DMS153 treated with DMSO at 0.1 percent for 48 hours (cell line): ENCODE data around the gene RGL2.
A peak's percentile ranks its signal among the peaks of the same experiment; 100 is the strongest.

Source experiments
- DNase-seq: peaks from one replicate; lab custom pipeline; 2025; ENCODE audit not compliant: unreplicated experiment; lab: John Stamatoyannopoulos, UW

Gene RGL2

GRCh38 chr6:33317419-33317668, 18.6 kb upstream of the RGL2 start:
- peak; percentile 17 for DNase-seq

- no peak for DNase-seq
These were observed 18.1 kb upstream of the RGL2 start for GRCh38 chr6:33316603-33317418.

DNA sequence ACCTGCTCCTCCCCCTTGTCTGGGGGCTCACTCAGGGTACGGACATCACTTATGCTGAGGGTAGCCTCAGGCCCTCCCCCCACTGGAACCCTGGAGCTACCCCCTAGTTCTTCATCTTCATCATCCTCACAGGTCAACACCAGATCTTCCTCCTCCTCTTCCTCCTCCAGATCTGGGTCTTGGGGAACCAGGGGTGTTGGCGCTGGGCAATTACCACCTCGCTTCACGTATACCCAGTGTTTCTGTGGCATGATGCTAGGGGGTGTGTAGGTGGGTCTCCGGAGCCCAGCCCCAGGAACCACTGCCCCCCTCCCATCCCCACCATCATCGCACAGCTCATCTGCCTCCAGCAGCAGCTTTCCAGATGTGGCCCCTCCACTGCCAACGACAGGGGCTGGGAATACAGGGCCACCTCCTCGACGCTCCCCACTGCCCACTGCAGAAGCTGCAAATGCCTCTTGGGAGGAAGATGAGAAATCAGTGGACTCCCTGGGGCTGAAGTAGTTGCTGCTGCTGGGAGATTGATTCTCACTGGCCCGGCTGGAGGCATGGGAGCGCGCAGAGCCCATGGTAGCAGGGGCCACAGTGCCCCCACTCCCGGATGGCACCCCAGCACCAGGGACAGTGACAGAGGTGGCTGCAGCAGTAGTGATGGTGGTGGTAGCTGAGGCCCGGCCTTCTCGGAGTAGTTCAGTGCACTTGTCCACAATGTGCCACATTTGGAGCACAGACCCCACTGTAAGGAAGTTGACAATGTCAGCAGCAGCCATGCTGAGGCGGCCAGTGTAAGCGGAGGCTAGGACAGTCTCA, 17.3 kb upstream of the RGL2 start:
- DNase-seq: no peak

- peak; percentile 31 for DNase-seq
These were observed 16.4 kb upstream of the RGL2 start for GRCh38 chr6:33314943-33315792.

DNA sequence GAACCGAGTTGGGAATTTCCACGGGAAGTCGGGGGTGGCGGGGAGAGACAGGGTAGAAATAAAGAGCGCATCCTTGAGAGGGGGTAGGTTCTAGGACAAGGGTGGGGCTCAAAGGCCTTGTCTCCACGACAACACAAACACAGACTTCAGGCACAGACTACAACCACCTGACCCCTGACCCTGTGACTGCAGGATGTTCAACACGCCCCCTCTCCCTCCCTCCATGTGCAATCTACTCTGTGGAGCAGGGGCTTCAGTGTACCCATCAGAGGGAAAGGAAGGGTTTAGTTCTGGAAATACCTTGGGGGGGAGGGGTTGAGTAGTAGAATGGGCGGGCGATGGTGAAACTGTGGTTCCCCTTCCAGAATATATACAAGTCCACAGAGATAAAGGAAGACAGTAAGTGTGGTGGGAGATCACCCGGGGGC, 15.8 kb upstream of the RGL2 start:
- DNase-seq: peak; percentile 21

DNA sequence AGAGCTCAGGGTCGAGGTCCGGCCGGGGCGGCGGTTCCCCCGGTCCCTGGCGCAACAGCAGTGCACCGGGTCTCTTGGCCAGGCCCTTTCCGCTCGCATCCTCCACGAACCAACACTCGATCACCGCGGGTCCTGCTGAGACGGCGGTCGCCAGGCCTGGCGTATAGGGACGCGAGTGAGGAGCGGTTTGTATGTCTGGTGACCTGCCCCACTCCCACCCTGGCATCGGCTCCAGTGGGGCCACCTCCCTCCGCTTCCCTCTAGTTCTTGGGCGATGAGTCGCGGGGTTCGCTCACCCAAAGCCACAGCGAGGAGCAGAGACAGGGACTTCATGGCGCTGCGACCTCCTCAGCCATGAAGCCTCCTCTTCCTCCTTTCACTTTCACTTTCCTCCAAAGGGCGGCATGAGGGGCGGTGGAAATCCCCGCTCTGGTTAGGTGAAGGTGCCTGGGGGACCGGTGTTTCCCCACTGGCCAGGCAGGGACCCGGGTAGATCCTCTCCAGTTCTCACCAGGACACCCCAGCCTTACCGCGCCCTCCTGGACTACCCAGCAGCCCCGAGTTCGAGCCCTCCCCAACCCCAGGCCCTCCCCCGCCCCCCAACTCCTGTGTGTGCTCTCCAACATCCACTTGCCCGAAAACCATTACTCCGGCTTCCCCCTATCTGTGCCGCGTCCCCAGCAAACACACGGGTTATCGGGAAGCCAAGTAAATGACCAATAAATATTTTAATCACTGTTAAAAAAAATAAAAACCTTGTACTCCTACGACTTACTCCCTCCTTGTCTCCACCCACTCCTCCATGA, 15.2 kb upstream of the RGL2 start, which contains the start of gene TAPBP:
TSS of gene TAPBP (minus strand) at position 370 of the 806 bp plus-strand sequence. CDS start at position 333, 37 bp downstream.
- DNase-seq: peak; percentile 3

DNA sequence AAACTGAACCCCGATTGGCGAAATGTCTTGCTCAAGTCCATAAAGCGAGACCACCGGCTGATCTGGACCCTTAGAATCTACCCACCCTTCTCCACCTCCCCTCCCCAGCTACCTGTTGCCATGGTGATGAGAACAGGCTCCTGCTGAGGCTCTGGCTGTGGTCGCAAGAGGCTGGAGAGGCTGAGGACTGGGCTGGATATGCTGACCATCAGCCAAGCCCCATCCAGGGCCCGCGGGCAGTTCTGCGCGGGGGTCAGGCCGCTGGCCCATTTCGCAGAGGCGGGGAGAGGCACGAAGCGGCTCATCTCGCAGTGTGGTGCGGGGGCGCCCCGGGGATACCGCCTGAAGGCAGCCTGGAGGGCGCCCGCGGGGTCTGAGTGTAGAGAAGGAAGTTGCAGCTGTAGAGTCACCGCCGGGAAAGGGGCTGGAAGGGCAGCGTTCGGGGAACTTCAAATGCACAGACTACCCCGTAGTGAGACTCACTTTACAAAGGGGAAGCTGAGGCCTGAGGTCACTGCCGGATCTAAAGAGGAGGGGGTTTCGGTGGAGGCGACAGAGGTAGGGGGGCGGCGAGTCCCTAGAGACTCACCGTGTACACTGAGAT, 14.5 kb upstream of the RGL2 start:
- DNase-seq: no peak

- DNase-seq: peak; percentile 56
These were observed 13.8 kb upstream of the RGL2 start for GRCh38 chr6:33312361-33313104.

GRCh38 chr6:33306356-33306755, 7.6 kb upstream of the RGL2 start:
- DNase-seq: no peak

- no peak for DNase-seq
These were observed 6.3 kb upstream of the RGL2 start for GRCh38 chr6:33305052-33305451.

DNA sequence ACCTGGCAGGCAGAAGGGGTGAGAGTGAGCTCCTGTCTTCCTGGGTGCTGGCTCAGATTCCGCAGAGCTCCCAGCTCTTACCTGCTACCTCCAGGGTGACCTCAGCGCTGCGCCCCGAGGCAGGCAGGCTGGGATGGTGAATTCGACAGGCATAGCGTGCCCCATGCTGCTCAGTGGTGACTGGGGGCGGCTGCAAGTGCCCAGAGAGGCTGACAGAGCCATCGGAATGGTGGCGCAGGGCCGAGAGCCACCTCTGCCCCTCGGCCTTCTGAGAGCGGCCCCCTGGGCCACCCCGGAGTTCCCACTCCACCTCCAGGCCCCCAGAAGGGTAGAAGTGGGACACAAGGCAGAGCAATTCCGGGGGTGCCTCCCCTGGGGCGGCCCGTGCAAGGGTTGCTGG, 5.5 kb upstream of the RGL2 start:
- DNase-seq: no peak

DNA sequence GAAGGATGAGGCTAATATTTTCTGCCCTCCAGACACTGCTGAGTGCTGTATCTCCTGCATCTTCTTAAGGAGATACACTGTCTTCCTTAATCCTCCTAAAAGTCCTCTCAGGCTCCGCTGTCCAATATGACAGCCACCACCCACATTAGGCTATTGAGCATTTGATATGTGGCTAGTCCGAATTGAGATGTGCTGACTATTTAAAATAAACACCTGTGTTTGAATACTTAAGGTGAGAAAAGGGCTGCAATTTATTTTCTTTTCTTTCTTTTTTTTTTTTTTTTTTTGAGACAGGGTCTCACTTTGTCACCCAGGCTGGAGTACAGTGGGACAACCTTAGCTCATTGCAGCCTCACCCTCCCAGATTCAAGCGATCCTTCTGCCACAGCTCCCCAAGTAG, 3.1 kb upstream of the RGL2 start:
- DNase-seq: no peak

DNA sequence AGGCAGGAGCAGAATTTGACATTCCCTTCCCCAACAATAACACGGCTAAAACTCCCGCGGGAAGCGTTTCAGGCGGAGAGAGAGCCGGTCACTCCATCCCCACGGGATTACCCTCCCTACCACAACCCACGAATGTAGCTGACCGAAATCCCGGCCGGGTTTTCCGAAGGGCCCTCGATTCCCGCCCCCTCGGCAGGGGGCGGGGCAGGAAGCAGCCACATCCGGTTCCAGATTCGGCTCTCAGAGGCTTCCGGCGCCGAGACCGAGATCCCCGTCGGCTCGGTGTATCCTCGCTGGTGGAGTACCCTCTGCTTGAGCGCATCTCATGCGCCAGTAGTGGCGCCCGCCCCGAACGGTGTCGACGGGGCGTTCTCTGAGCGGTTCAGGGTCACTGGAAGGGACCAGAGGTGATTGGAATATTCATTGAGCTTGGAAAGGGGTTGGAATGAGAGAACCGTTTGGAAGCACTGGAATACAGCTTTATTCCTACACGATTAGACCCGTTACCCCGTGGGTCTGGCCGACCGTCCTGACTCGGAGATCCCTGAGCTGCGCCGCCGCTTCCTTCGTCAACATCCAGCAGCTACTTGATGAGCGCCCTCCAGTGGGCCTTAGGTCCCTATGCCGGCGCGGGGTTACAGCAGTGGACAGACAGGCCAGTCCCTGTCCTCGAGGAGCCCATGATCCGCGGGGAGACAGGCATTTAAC, 649 bp upstream of the RGL2 start:
- DNase-seq: peak; percentile 90

DNA sequence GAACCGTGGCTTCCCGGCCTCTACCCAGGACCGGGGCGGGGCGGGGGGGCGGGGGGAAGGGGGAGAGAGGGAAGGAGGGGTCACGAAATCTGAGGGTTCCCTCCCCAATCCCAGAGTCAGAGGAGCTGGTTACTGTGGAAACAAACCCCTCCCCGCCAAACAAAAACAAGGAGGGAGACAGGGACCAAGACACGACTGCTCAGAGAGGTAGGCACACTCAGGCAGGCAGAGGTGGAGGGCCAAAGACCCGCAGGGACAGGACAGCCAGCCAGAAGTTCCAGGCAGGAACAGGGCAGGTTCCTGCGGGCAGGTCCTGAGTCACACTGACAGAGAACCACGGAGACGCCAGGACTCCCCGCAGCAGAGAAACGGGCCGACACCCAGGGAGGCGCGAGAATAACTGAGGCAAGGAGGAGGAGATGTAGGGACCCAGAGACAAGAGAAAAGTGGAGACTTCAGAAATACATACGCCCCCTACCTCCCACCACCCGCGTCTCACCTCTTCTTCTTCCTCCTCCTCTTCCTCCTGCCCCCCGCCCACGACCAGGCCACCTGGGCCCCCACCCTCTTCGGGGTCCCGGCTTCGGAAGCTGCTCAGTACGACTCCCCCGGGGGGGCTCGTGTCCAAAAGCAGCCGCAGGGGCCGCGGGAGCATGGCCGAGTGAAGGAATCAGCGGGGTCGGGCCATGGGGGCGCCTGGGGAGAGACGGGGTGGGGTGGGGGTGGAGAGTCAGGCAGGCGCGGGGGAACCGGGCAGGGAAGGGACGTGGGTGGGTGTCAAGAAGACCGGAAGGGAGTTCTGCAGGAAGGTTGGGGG, 578 bp downstream of the RGL2 start:
- DNase-seq: peak; percentile 20

DNA sequence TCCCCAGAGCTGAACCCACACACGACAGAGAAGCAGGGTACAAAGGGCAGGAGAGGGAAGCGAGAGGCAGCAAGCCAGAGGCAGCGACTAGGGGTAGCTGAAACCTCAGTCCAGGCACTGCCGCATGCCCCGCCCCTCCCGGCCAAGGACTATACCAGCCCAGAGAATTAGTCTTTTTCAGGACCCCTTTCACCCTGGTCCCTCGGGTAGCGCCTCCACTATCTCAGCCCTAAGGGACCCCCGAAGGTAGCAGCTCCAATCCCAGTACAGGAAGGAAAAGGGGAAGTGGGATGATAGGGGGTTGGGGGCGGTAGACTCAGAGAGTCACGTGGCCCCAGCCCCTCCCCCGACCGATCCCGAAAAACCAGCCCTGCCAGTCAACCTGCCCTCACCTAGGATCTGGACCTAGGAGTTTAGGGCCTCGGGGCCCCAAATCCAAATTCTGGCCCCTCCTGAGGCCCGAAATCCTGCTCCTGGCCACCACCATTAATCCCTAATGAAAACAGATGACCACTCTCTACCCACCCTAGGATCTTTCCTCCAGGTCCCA, 1.3 kb downstream of the RGL2 start:
- DNase-seq: no peak

DNA sequence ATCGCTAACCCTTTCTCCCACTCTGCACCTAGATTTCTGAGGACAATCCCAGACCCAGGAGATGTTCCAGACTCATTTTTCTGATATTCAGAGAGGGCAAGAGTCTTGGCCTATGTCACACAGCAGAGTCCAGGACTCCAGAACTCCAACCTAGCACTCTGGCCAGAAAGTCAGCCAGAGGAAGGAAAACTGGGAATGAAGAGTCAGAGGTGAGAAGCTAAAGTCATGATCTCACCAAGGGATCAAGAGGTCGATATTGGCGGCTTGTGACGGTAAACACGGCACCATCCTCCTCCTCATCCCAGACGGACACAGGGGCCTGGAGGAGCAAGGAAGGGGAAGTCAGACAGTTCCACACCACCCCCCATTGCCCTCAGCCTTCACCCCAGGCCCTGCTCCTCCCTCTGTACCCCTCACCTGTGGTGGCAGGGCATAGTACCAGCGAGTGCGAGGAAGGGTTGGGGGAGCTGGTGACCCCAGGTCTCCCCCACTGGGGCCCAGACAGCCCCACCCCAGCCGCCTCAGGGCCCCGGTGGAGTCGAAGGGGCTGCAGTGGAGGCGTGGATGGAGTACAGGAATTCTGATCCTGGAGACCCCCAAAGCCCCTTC, 1.8 kb downstream of the RGL2 start:
- no peak for DNase-seq

DNA sequence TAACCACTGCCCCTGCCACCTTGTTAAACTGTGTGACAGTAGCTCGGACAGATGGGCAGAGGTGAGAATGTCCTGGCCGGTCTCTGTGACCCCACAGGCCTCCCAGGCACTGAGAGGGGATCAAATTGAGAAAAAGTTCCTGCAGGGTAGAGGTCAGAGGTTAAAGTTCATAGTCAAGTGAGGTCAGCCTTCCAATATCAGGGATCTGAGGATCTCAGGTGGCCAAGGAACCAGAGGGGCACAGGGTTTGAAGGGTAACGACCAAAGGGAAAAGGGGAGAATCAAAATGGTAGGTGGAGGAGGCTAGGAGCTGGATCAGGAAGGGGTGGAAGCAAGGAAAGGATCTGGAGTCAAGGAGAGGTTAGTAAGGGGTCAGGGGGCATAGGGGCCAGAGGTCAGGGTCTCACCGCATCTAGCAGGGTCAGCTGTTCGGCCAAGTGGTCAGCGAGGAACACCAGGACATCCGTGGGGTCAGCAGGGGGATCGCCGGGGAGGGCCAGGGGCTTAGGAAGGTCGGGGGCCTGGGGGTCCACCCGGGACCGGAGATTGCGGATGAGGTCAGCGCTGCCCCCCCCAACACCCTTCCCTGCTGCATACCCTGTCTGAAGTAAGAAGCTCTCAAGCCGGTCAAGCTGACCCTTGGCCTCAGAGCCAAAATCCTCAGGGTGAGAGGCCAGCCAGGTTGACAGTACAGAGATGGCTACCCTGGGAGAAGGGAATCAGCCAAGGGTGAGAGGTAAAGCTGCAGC, 2.9 kb downstream of the RGL2 start:
- no peak for DNase-seq
